Liver (tissue), 9 donors: ENCODE data around the gene MYO7A. TPM values are rescaled to one million over a fixed set of nuclear protein-coding genes. Genes with fewer than 3 reads are reported as not detected.

ENCODE experiments used
- DNase-seq: peaks from one replicate; pipeline ENCODE4 v3.0.0-alpha.2; 2017; ENCODE audit warnings: low spot score
- H3K27ac ChIP-seq, 2 donors: one replicate each; pipeline ENCODE4 v1.7.0; 2013; ENCODE audit warnings: inconsistent platforms in 2 of 2, low read length in 2 of 2, control low read depth in 1 of 2, low read depth in 1 of 2, mild to moderate bottlenecking in 1 of 2
- H3K27me3 ChIP-seq, 4 donors: one replicate each; pipeline versions ENCODE4 v1.6.1 to v1.7.0; 2013; ENCODE audit warnings: low read length in 3 of 4, inconsistent platforms in 1 of 4, mild to moderate bottlenecking in 1 of 4, moderate library complexity in 1 of 4; ENCODE audit not compliant: control insufficient read depth in 4 of 4, insufficient read depth in 4 of 4
- H3K36me3 ChIP-seq, 4 donors: one replicate each; pipeline versions ENCODE4 v1.6.1 to v1.7.0; 2013; ENCODE audit warnings: low read length in 3 of 4, mild to moderate bottlenecking in 3 of 4, low read depth in 1 of 4, moderate library complexity in 1 of 4; ENCODE audit not compliant: control insufficient read depth in 4 of 4, insufficient read depth in 3 of 4
- H3K4me1 ChIP-seq, 4 donors: one replicate each; pipeline versions ENCODE4 v1.6.1 to v1.7.0; 2013; ENCODE audit warnings: low read length in 3 of 4, mild to moderate bottlenecking in 3 of 4, moderate library complexity in 1 of 4; ENCODE audit not compliant: control insufficient read depth in 4 of 4, insufficient read depth in 4 of 4
- H3K4me3 ChIP-seq, 3 donors: one replicate each; pipeline versions ENCODE4 v1.6.1 to v1.7.0; 2013; ENCODE audit warnings: low read length in 3 of 3, control low read depth in 1 of 3, low read depth in 1 of 3, mild to moderate bottlenecking in 1 of 3
- H3K9ac ChIP-seq, 2 donors: one replicate each; pipeline ENCODE4 v1.7.0; 2013; ENCODE audit warnings: low read length in 2 of 2, mild to moderate bottlenecking in 2 of 2, moderate library complexity in 2 of 2, control low read depth in 1 of 2, low read depth in 1 of 2
- H3K9me3 ChIP-seq, 4 donors: one replicate each; pipeline versions ENCODE4 v1.6.1 to v1.7.0; 2013; ENCODE audit warnings: low read length in 3 of 4; ENCODE audit not compliant: control insufficient read depth in 4 of 4
- ATF3 ChIP-seq: IDR thresholded peaks from 2 replicates; pipeline ENCODE4 v1.6.1; 2016; ENCODE audit warnings: antibody characterized with exemption
- CTCF ChIP-seq: fragments of 150-350 bp; IDR thresholded peaks from 2 replicates; pipeline ENCODE4 v1.5.1; 2017; ENCODE audit warnings: improper control_type of control experiment, low read depth, low read length; ENCODE audit not compliant: missing input control
- EGR1 ChIP-seq, 2 donors: IDR thresholded peaks; 2 replicates each; pipeline ENCODE4 v1.6.1; 2016 to 2018; ENCODE audit warnings: antibody characterized with exemption in 2 of 2, low read depth in 2 of 2
- FOXA1 ChIP-seq: IDR thresholded peaks from 2 replicates; pipeline ENCODE4 v1.6.1; 2016; ENCODE audit warnings: antibody characterized with exemption
- FOXA2 ChIP-seq: IDR thresholded peaks from 2 replicates; pipeline ENCODE4 v1.6.1; 2016; ENCODE audit warnings: antibody characterized with exemption
- GABPA ChIP-seq, 2 donors: IDR thresholded peaks in 1 of 2; conservative IDR thresholded peaks in 1 of 2; 2 replicates each; pipeline ENCODE4 v1.6.1; 2016; ENCODE audit warnings: antibody characterized with exemption in 2 of 2, mild to moderate bottlenecking in 1 of 2, moderate library complexity in 1 of 2
- HNF4A ChIP-seq, 2 donors: conservative IDR thresholded peaks; 2 replicates each; pipeline ENCODE4 v1.6.1; 2016; ENCODE audit warnings: antibody characterized with exemption in 2 of 2, mild to moderate bottlenecking in 2 of 2
- HNF4G ChIP-seq: IDR thresholded peaks from 2 replicates; pipeline ENCODE4 v1.6.1; 2016; ENCODE audit warnings: antibody characterized with exemption
- JUND ChIP-seq, 2 donors: IDR thresholded peaks; 2 replicates each; pipeline ENCODE4 v1.6.1; 2016; ENCODE audit warnings: antibody characterized with exemption in 2 of 2
- MAX ChIP-seq: IDR thresholded peaks from 2 replicates; pipeline ENCODE4 v1.6.1; 2016; ENCODE audit warnings: antibody characterized with exemption
- NR2F2 ChIP-seq: IDR thresholded peaks from 2 replicates; pipeline ENCODE4 v1.6.1; 2016; ENCODE audit warnings: antibody characterized with exemption
- RAD21 ChIP-seq, 2 donors: IDR thresholded peaks; 2 replicates each; pipeline ENCODE4 v1.6.1; 2016; ENCODE audit warnings: antibody characterized with exemption in 2 of 2, mild to moderate bottlenecking in 2 of 2
- REST ChIP-seq: IDR thresholded peaks from 2 replicates; pipeline ENCODE4 v1.6.1; 2016; ENCODE audit warnings: antibody characterized with exemption, mild to moderate bottlenecking
- RXRA ChIP-seq, 2 donors: IDR thresholded peaks; 2 replicates each; pipeline ENCODE4 v1.6.1; 2017 to 2018; ENCODE audit warnings: antibody characterized with exemption in 2 of 2, mild to moderate bottlenecking in 1 of 2
- SP1 ChIP-seq: IDR thresholded peaks from 2 replicates; pipeline ENCODE4 v1.6.1; 2018; ENCODE audit warnings: antibody characterized with exemption, mild to moderate bottlenecking
- TAF1 ChIP-seq: conservative IDR thresholded peaks from 2 replicates; pipeline ENCODE4 v1.6.1; 2016; ENCODE audit warnings: antibody characterized with exemption, mild to moderate bottlenecking
- YY1 ChIP-seq: IDR thresholded peaks from 2 replicates; pipeline ENCODE4 v1.6.1; 2016; ENCODE audit warnings: antibody characterized with exemption, mild to moderate bottlenecking
- ZBTB33 ChIP-seq: IDR thresholded peaks from 2 replicates; pipeline ENCODE4 v1.6.1; 2016; ENCODE audit warnings: antibody characterized with exemption
- WGBS: extraction: QIAGEN DNeasy Blood & Tissue Kit; methylation state at CpG from one replicate; pipeline ENCODE4 v1.1.7; 2013; 5-methylcytosine and 5-hydroxymethylcytosine counted together
- polyA plus RNA-seq, 2 donors: library from polyadenylated mRNA; stranded (reverse) in 1 of 2; unstranded in 1 of 2; fragments of 200-250 nt in 1 of 2; fragments of >200 nt in 1 of 2; fragmentation: Nextera tagmentation in 1 of 2; extraction: Ambion mirVana in 1 of 2; gene quantifications; one replicate each; pipeline versions ENCODE4 v1.2.1 to v1.2.3, GENCODE V29; 2013 to 2015
- total RNA-seq, 2 donors: library from RNA; depleted of rRNA; stranded (reverse); fragments of >200 nt; gene quantifications; one replicate each; pipeline ENCODE4 v1.2.3, GENCODE V29; 2014
- donor health status: healthy.
- donor health status: healthy.
- donor health status: healthy.
- donor health status: healthy.
- donor health status: healthy.

Gene MYO7A
- total and polyA plus RNA-seq, 4 donors = 7.3 to 33.6 (median 11.3) TPM

GRCh38 chr11:77181226-77181625 is 53.2 kb downstream of the MYO7A start:
- H3K9me3 ChIP-seq = no peaks in the 10 kb centered on the region
- H3K4me1 ChIP-seq = peaks cover 10 to 19% (median 15%) of the 10 kb centered on the region in 4 donors
- H3K9ac ChIP-seq = no peak overlapping the region
- WGBS = 99% methylated on average over 11 of the region's 11 CpGs
- DNase-seq = no peak
- no peaks in the 10 kb centered on the region for H3K27me3 ChIP-seq
- peaks cover 7 to 37% (median 19%) of the 10 kb centered on the region in 4 donors for H3K36me3 ChIP-seq
- H3K27ac ChIP-seq = no peak overlapping the region
- H3K4me3 ChIP-seq = no peak overlapping the region
- TF ChIP-seq HNF4G (no peak), MAX (no peak), REST (no peak), GABPA (IDR thresholded peaks at IDR 0.05 in 1 of 2, conservative IDR thresholded peaks at IDR 0.05 in 1 of 2) (no peak), ATF3 (no peak), HNF4A (conservative IDR thresholded peaks at IDR 0.05) (no peak), TAF1 (no peak), EGR1 (IDR thresholded peaks at IDR 0.05; ENCODE audit: low read depth in 2 of 2) (no peak), ZBTB33 (no peak), RXRA (IDR thresholded peaks at IDR 0.05) (no peak), JUND (IDR thresholded peaks at IDR 0.05) (no peak), NR2F2 (no peak), CTCF (no peak), RAD21 (IDR thresholded peaks at IDR 0.05) (no peak), FOXA2 (no peak), FOXA1 (no peak), SP1 (no peak), YY1 (no peak)
